ENCODE measurements around the gene ANKRD17. TPM values are rescaled to one million over a fixed set of nuclear protein-coding genes. Genes with fewer than 3 reads are reported as not detected.
"Not testable (repeated sequence)": the region's sequence is repeated elsewhere in the genome, so short reads cannot be mapped to it uniquely, and the experiment has no call there.

The ANKRD17 gene, protein sequence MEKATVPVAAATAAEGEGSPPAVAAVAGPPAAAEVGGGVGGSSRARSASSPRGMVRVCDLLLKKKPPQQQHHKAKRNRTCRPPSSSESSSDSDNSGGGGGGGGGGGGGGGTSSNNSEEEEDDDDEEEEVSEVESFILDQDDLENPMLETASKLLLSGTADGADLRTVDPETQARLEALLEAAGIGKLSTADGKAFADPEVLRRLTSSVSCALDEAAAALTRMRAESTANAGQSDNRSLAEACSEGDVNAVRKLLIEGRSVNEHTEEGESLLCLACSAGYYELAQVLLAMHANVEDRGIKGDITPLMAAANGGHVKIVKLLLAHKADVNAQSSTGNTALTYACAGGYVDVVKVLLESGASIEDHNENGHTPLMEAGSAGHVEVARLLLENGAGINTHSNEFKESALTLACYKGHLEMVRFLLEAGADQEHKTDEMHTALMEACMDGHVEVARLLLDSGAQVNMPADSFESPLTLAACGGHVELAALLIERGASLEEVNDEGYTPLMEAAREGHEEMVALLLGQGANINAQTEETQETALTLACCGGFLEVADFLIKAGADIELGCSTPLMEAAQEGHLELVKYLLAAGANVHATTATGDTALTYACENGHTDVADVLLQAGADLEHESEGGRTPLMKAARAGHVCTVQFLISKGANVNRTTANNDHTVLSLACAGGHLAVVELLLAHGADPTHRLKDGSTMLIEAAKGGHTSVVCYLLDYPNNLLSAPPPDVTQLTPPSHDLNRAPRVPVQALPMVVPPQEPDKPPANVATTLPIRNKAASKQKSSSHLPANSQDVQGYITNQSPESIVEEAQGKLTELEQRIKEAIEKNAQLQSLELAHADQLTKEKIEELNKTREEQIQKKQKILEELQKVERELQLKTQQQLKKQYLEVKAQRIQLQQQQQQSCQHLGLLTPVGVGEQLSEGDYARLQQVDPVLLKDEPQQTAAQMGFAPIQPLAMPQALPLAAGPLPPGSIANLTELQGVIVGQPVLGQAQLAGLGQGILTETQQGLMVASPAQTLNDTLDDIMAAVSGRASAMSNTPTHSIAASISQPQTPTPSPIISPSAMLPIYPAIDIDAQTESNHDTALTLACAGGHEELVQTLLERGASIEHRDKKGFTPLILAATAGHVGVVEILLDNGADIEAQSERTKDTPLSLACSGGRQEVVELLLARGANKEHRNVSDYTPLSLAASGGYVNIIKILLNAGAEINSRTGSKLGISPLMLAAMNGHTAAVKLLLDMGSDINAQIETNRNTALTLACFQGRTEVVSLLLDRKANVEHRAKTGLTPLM (N-terminal part only)
- total RNA-seq, result 70.5 TPM

DNA sequence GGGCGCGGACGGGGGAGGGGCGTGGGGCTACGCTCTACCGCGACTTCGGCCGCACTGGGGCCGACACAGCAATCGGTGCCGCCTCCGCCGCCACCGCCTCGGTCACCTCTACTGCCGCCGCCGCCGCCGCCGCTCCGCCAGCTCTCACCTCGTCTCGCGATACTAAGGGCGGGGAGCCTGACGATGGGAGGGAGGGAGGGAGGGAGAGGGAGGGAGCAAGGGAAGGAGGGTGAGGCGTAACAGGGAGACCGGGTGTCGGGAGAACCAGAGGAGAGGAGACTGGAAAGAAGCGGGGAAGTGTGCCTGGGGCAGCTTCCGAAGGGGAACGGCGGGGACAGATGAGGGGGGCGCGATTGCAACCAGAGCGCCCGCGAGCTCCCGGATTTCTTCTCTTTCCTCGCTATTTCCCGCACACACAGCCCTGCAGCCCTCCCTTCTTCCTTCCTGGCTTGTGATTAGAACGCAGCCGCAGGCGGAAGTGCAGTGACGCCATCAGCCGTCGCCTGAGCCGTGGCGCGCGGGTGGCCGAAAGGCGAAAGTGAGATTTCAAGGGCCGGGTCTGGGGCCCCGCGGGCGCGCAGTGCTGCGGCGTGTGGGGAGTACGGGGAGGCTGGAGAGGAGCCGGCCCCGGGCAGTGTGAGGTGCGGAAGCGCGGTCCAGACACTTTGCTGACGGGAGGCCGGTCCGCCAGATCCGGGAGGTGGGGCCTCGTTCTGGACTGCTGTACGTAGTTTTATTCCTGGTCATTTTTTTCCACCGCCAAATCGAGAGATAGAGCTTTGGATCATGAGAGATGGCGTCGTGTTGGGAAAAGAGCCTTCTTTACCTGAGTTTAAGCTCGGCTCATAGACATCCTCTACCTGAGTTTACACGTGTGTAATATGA lies at the start of gene ANKRD17:
Gene ANKRD17, minus strand, starts transcription at position 113 of the 885 bp plus-strand sequence. CDS start 130 bp downstream, outside the sequence.
- FAIRE-seq, result no peak

DNA sequence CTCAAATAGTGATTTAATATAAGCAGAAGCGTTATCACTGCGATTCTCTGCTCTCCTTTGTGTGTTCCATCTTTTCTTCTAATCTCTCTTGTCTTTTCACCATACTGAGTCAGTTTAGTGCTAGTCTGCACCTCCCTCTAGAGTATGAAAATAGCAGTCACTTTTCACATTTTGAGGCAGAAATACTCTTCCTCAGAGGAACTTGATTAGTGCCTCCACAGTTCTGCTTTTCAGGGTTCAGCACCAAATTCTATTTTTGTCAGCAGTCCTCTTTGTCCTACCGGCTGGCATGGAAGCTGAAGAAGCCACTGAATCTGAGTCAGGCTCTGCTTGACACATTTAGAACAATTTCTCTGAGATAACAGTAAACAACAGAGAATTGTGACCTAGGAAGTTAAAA lies 49.7 kb upstream of the ANKRD17 start:
- DNase-seq (ENCODE audit: low spot score in 2 of 2) (peak; percentile 5 to 25), FAIRE-seq (no peak)

More for the DNA sequence above, at the start of gene ANKRD17:
- peak; percentile 76 to 83 for DNase-seq (ENCODE audit: low spot score in 2 of 2)

DNA sequence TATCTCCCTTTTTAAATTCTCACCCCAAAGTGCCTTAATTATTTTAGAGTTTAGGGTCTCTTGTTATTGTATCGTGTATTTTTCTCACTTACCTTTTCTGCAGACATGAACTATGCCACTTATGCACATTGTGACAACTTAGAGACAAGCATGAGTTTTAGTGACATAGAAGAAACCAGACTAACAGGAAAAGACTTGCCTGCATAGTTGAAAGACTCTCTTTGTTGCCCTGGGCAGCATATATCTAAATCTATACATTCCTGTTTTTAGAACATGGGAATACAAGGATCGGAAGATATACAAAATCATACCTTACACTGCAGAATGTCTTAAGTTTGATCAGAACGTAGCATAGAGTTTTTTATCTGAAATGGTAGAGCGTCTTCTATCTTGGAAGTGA lies 45.1 kb upstream of the ANKRD17 start:
- no peak for DNase-seq (ENCODE audit: low spot score in 2 of 2)
- FAIRE-seq, result no peak

DNA sequence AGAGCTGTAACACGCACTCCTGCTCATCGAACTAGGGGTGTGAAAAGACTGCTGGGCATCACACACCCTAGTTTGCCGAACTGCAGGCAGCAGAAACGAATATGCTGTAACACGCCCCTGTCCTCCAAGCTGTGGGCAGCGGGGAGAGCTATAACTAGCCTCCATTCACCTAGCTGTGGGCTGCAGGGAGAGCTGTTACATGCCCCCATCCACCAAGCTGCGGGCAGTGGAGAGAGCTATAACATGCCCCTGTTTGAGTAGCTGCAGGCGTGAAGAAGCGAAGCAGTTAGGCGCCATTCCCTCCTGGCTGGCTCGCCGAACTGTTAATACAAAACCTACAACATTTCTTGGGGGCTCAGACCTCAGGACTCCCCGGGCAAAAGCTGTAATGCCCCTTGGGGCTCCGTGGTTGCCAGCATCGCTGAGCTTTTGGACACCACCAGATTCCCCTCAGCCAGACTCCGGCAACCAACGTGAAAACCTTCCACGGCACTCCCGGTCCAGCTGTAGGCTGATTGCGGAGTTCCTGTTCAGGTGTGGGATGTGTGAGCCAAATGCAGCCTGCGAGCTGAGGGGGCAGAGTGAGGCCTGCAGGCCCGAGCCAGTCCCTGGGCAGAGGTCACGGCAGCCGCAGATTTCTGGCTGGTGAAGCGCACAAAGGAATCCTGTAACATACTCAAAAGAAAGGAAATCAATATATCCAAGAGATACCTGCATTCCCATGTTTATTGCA lies 41.1 kb upstream of the ANKRD17 start:
- FAIRE-seq (no peak), DNase-seq (ENCODE audit: low spot score in 2 of 2) (no peak)

DNA sequence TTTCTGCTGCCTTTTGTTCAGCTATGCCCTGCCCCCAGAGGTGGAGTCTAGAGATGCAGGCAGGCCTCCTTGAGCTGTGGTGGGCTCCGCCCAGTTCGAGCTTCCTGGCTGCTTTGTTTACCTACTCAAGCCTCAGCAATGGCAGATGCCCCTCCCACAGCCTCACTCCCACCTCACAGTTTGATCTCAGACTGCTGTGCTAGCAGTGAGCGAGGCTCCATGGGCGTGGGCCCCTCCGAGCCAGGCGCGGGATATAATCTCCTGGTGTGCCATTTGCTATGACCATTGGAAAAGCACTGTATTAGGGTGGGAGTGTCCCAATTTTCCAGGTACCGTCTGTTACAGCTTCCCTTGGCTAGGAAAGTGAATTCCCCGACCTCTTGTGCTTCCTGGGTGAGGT lies 34.1 kb upstream of the ANKRD17 start:
- not testable (repeated sequence) for DNase-seq (ENCODE audit: low spot score in 2 of 2); FAIRE-seq

DNA sequence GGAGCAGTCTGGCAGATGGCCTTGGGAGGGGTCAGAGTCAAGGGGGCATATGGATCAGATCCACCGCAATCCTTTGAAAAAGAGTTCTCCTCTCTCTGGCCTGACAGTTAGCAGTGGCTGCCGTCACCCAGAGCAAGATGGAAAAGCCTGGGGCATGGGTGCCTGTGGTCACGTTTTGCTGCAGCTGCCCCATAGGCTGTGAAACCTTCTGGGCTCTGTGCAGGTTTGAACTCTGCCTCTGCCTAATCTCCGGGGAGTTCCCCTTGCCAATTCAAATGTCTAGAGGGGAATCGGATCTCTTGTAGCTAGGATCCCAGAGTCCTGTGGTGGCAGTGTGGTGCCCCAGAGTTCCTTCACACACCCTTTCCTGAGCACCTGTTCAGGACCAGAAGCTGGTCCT lies 23.4 kb upstream of the ANKRD17 start:
- DNase-seq (ENCODE audit: low spot score in 2 of 2) (no peak), FAIRE-seq (no peak)

DNA sequence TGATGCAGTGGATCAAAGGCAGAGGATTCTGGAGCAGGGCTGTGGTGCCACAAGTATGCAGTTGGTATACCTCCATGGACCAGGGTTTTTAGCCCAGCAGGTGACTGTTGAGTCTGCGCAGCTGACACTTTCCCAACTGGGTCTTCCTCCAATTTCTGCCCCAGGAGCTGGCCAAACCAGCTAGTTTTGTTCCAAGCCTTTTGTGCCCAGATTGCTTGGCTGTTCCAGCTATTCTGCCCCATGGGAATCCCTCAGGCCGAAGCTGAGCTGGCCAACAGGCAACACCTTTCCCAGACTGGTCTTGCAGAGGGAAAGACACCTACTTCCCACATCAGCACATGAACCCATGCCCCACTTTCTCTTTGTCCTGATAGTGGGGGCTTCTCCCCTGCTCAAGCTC lies 22.8 kb upstream of the ANKRD17 start:
- FAIRE-seq, result no peak
- DNase-seq (ENCODE audit: low spot score in 2 of 2), result no peak

DNA sequence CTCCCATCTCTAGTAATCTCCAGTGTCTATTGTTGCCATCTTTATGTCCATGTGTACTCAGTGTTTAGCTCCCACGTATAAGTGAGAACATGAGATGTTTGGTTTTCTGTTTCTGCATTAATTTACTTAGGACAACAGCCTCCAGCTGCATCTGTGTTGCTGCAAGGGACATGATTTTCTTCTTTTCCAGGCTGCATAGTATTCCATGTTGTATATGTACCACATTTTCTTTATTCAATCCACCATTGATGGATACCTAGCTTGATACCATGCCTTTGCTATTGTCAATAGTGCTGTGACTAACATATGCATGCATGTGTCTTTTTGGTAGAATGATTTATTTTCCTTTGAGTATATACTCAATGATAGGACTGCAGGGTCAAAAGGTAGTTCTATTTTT lies 18.6 kb upstream of the ANKRD17 start:
- no peak for DNase-seq (ENCODE audit: low spot score in 2 of 2)
- FAIRE-seq, result no peak

DNA sequence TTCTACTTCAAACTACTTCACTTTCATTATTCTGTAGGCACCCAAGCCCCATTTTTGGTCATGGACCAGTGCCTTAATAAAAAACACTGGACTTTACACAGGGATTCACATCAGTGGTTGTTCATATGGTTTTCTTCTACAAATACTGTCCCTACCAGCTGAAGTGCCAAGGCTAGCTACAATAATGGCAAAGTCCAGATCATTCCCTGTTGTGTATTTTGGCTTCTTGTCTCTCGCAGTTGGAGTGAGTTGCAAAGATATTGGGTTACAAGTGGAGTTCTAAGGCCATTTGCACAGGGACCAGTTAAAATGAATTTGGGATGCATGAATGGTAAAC lies 16.7 kb upstream of the ANKRD17 start:
- FAIRE-seq, result no peak

DNA sequence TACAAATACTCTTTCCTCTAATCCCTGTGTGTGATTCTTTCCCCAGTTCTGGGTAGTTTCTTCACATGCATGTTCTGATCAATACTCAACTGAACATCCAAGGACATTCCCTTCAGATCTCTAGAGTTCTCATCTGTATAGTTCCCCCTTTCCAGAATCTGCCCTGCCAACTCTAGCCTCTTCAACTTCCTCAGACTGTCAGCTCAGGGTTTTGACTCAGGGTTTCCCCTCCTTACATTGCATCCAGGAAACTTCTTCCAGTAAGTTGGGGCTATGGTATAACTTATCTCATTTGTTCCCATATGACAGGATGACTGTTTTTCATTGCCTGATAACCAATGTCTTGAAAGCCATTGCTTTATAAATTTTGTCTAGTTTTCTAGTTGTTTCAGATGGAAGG lies 14.2 kb upstream of the ANKRD17 start:
- FAIRE-seq (no peak), DNase-seq (ENCODE audit: low spot score in 2 of 2) (no peak)

More for the DNA sequence above, 16.7 kb upstream of the ANKRD17 start:
- no peak for DNase-seq (ENCODE audit: low spot score in 2 of 2)

DNA sequence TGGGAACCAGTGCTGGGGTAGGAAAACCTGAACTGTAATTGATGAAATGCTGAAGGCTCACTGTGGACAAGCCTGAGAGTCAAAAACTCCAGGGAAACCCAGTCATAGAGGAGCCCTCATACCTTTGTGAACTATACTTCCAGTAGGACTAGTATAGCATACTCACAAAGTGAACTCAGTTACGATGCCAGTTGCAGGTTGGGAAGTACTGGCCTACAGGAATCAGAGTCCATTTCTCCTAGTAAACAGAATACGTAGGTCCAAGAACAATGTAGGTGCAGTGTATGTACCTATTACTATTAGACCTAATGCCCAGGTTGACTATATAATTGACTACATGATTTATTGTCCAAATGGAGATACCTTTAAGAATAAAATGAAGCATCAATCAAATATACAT lies 8.5 kb upstream of the ANKRD17 start:
- FAIRE-seq, result no peak
- no peak for DNase-seq (ENCODE audit: low spot score in 2 of 2)

DNA sequence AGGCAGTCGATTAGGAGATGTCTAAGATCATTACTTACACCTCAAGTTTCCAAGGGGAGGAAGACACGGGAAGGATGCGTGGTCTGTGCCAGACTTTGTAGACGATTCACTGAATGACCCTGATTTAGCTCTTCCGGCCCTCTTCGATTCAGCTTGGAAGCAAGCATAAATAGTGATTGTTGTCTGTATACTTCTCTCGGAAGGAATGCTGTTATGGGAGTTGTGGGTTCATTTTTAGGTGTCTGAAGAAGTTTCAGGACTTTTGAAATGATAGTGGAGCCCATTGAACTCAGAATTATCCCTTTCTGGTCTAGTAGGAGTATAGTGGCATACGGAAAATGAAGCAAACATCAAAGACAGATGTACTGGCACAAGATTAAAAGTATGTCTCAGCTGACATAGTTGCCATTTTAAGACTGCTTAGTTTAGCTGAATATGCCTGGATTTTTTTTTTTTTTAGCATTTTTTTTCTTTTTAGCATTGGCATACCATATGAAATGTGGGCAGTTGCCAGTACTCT lies 1.0 kb upstream of the ANKRD17 start:
- FAIRE-seq (no peak), DNase-seq (ENCODE audit: low spot score in 2 of 2) (no peak)

DNA sequence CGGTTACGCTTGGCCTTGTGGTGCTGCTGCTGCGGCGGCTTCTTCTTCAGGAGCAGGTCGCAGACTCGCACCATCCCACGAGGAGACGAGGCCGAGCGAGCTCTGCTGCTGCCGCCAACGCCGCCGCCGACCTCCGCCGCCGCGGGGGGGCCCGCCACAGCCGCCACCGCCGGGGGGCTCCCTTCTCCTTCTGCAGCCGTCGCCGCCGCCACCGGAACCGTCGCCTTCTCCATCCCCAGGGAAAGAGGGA lies 237 bp downstream of the ANKRD17 start:
- no peak for FAIRE-seq
- no peak for DNase-seq (ENCODE audit: low spot score in 2 of 2)

DNA sequence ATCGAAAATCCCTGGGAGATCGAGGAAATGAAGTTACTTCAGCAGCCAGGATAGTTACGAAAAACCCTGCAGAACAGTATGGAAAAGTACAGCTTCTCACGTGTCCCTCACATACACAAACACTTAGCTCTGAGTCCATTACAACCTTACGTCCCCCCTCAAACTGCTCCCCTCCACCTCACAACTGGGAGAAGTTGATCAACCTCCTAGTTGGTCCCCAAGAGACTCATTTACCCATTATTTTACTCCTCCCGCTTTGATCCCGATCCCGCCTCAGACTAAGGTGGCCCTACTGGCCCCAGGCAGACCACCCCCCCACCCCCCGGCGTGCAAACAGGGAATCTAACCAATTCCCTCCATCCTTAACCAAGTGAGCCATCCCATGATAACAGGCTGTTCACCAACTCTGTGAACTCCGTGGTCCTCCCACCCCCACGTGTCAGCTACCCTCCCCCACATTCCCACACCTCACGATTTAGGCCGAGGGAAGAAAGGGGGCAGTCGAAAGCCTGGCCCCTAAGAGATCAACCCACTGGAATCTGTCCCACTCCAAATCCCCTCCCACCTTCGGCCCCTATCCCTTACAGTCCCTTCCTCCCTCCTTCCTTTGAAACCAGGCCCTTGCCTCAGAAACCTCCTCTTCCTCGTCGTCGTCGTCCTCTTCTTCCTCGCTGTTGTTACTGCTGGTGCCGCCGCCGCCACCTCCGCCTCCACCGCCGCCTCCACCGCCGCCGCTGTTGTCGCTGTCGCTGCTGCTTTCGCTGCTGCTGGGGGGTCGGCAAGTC lies 755 bp downstream of the ANKRD17 start:
- DNase-seq (ENCODE audit: low spot score in 2 of 2) (peak in 1 of 2 donors; percentile 14), FAIRE-seq (no peak)

DNA sequence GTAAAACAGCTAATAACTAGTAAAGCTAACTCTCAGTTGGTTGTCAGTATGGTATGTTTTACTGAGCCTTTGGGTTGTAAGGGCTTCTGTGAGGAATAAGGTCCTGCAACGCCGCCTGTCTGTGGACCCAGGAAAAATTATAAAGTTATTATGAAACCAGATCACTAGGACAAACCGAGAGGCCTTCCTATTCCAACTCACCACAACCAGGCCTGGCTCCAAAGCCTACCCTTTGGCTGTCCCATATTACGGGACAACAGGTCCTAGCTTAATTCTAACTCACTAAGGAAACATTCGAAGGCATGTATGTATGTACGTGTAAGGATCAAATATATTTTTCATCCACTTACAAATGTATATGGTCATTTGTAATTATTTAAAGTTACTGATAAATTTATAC lies 1.4 kb downstream of the ANKRD17 start:
- DNase-seq (ENCODE audit: low spot score in 2 of 2) (peak; percentile 54 to 58), FAIRE-seq (peak; percentile 64)

DNA sequence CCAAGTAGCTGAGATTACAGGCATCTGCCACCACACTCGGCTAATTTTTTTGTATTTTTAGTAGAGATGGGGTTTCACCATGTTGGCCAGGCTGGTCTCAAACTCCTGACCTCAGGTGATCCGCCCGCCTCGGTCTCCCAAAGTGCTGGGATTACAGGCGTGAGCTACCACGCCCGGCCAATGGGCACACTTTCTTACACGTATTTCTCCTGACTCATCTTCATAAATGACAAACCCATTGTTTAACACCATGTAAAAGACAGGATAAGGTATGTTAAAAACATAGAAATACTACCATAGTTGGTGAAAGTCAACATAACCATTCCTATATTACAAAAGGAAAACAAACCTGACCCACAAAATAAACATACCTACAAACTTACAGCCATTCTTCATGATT lies 2.8 kb downstream of the ANKRD17 start:
- not testable (repeated sequence) for DNase-seq (ENCODE audit: low spot score in 2 of 2); FAIRE-seq

DNA sequence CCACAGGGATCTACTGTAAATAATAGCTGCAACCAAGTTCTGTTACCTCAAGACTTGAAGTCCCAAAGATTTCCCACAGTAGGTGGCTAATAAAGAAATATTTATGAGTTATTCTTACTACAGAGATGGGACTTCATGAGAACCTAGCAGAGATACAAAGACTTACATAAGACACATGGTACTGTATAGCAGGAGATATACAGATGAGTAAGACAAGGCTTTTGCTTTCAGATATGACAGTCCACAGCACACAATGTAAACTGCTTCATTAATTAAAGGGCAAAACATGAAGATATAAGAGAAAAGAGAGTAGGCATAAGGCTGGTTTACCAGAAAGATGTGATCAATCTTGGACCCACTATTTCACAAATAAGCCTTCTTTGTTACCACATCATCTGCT lies 6.6 kb downstream of the ANKRD17 start:
- no peak for FAIRE-seq
- DNase-seq (ENCODE audit: low spot score in 2 of 2), result no peak

DNA sequence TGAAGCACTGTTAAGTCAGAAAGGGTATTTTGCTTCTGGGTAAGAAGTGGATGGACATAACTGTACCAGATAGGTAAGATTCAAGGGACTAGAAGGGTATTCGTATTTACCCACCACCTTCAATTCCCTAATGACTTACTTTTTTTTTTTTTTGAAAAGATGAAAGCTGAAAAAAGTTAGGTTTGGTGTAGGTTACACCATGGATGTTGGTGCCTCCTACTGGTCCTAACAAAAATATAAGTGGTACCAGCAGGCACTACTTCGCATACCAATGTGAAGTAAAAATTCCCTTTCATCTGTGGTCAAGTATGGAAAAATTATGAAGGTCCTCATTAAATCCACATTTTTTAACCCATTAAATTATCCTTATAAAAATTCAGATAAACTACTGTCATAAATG lies 7.2 kb downstream of the ANKRD17 start:
- FAIRE-seq, result no peak
- no peak for DNase-seq (ENCODE audit: low spot score in 2 of 2)
